ENCODE results near the gene THBS1. TPM values are rescaled to one million over a fixed set of nuclear protein-coding genes. Genes with fewer than 3 reads are reported as not detected.
A peak's percentile ranks its signal among the peaks of the same experiment; 100 is the strongest.

The THBS1 gene
- 7,420 and 8,241 TPM in 2 replicates for total RNA-seq

DNA sequence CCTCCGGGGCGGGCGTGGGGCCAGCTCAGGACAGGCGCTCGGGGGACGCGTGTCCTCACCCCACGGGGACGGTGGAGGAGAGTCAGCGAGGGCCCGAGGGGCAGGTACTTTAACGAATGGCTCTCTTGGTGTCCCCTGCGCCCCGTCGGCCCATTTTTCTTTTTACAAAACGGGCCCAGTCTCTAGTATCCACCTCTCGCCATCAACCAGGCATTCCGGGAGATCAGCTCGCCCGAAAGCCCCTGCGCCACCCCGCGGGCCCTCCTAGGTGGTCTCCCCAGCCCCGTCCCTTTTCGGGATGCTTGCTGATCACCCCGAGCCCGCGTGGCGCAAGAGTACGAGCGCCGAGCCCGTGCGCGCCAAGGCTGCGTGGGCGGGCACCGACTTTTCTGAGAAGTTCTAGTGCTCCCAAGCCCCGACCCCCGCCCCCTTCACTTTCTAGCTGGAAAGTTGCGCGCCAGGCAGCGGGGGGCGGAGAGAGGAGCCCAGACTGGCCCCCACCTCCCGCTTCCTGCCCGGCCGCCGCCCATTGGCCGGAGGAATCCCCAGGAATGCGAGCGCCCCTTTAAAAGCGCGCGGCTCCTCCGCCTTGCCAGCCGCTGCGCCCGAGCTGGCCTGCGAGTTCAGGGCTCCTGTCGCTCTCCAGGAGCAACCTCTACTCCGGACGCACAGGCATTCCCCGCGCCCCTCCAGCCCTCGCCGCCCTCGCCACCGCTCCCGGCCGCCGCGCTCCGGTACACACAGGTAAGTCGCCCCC is at the start of gene THBS1:
Gene THBS1 (plus strand): TSS at position 595 of the 757 bp plus-strand sequence. CDS start 779 bp downstream, outside the sequence.
- no peak for TF ChIP-seq CTCF (IDR thresholded peaks at IDR 0.05; ENCODE audit: insufficient read depth, low read depth, low read length)
- peak; percentile 94 for DNase-seq (ENCODE audit: low read depth)
- H3K4me3 ChIP-seq (ENCODE audit: low read depth, low read length), result peak within 1 kb of the TSS; percentile 80

GRCh38 chr15:39534996-39535395 is 45.9 kb upstream of the THBS1 start:
- H3K4me3 ChIP-seq (ENCODE audit: low read depth, low read length), result no peak overlapping the region
- TF ChIP-seq CTCF (IDR thresholded peaks at IDR 0.05; ENCODE audit: insufficient read depth, low read depth, low read length), result no peak
- no peak for DNase-seq (ENCODE audit: low read depth)

- no peak for TF ChIP-seq CTCF (IDR thresholded peaks at IDR 0.05; ENCODE audit: insufficient read depth, low read depth, low read length)
- H3K4me3 ChIP-seq (ENCODE audit: low read depth, low read length), result no peak overlapping the region
- no peak for DNase-seq (ENCODE audit: low read depth)
These were observed 45.4 kb upstream of the THBS1 start for GRCh38 chr15:39535466-39535865.

GRCh38 chr15:39538936-39539335 is 41.9 kb upstream of the THBS1 start:
- DNase-seq (ENCODE audit: low read depth), result no peak
- no peak overlapping the region for H3K4me3 ChIP-seq (ENCODE audit: low read depth, low read length)
- TF ChIP-seq CTCF (IDR thresholded peaks at IDR 0.05; ENCODE audit: insufficient read depth, low read depth, low read length), result no peak

DNA sequence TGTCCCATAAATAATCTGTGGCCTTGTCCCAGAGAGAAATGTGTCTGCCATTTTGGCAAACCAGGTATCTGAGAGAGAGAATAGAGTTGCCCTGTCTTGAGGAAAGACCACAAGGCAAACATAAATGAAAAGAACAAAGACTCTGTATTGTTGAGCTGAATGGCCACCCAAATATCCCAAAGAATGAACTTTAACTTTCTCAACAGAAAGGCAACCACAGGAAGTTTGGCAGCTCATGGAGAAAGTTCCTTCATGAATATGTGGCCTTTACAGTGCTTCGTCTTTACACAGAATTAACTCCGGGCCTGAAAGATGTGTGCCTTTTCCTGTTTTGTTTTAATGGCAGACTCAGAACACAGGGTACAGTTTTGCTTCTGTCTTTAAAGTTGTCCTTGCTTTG is 41.4 kb upstream of the THBS1 start:
- no peak for DNase-seq (ENCODE audit: low read depth)
- no peak overlapping the region for H3K4me3 ChIP-seq (ENCODE audit: low read depth, low read length)
- no peak for TF ChIP-seq CTCF (IDR thresholded peaks at IDR 0.05; ENCODE audit: insufficient read depth, low read depth, low read length)

DNA sequence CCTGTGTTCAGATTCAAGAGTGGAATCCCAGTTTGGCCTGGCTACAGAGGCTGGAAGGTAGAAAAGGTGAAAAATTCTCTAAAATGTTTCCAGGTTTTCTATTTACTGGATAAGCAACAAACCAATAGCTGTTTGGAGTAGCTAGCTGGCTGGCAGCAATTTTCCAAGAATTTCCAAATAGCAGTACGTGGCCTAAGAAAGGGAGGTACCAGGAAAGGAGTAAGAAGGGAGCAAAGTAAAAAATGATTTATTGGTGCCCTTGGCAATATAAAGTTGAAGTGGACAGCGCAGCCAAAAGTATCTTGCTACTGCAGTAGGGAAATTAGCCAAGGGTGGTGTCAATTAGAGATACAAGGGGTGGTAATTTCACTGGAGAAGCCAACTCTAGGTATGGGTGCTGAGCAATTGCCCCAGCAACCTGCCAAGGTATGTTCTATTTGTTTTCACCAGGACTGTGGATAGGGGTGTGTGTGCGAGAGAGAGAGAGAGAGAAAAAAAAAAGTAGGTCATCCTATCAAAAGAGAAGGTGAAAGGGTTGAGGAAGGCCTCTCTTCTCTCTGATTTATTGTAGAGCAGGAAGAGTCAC is 40.8 kb upstream of the THBS1 start:
- DNase-seq (ENCODE audit: low read depth), result no peak
- TF ChIP-seq CTCF (IDR thresholded peaks at IDR 0.05; ENCODE audit: insufficient read depth, low read depth, low read length), result no peak

More for the DNA sequence above, 40.8 kb upstream of the THBS1 start:
- no peak overlapping the region for H3K4me3 ChIP-seq (ENCODE audit: low read depth, low read length)

All from fibroblast of villous mesenchyme (primary cell).